Measurements from ENCODE around the gene SMARCB1.

The SMARCB1 gene

GRCh38 chr22:23786752-23787599 lies at the start of gene SMARCB1:
SMARCB1 (plus strand) TSS chr22:23786966; CDS start chr22:23787170, 204 bp downstream.
- no peak for DNase-seq (ENCODE audit: low read depth, low spot score)

- no peak for DNase-seq (ENCODE audit: low read depth, low spot score)
These were observed 49.1 kb upstream of the SMARCB1 start for GRCh38 chr22:23737696-23738095.

GRCh38 chr22:23742505-23743264 lies 44.1 kb upstream of the SMARCB1 start:
- DNase-seq (ENCODE audit: low read depth, low spot score), result no peak

GRCh38 chr22:23743303-23743705 lies 43.5 kb upstream of the SMARCB1 start:
- DNase-seq (ENCODE audit: low read depth, low spot score), result no peak

GRCh38 chr22:23744001-23744400 lies 42.8 kb upstream of the SMARCB1 start:
- no peak for DNase-seq (ENCODE audit: low read depth, low spot score)

GRCh38 chr22:23744485-23744884 lies 42.3 kb upstream of the SMARCB1 start:
- no peak for DNase-seq (ENCODE audit: low read depth, low spot score)

- no peak for DNase-seq (ENCODE audit: low read depth, low spot score)
These were observed 41.0 kb upstream of the SMARCB1 start for GRCh38 chr22:23745791-23746190.

GRCh38 chr22:23749841-23750301 lies 36.9 kb upstream of the SMARCB1 start:
- no peak for DNase-seq (ENCODE audit: low read depth, low spot score)

- no peak for DNase-seq (ENCODE audit: low read depth, low spot score)
These were observed 36.4 kb upstream of the SMARCB1 start for GRCh38 chr22:23750367-23750713.

- DNase-seq (ENCODE audit: low read depth, low spot score), result no peak
These were observed 35.9 kb upstream of the SMARCB1 start, which contains the start of gene ZNF70 for GRCh38 chr22:23750714-23751440. ZNF70 (minus strand) TSS chr22:23751112; CDS start chr22:23745140, 5,972 bp downstream.

GRCh38 chr22:23751441-23751996 lies 35.2 kb upstream of the SMARCB1 start:
- DNase-seq (ENCODE audit: low read depth, low spot score), result no peak

- DNase-seq (ENCODE audit: low read depth, low spot score), result no peak
These were observed 34.6 kb upstream of the SMARCB1 start for GRCh38 chr22:23752090-23752691.

- no peak for DNase-seq (ENCODE audit: low read depth, low spot score)
These were observed 34.0 kb upstream of the SMARCB1 start for GRCh38 chr22:23752750-23753149.

- DNase-seq (ENCODE audit: low read depth, low spot score), result no peak
These were observed 33.4 kb upstream of the SMARCB1 start for GRCh38 chr22:23753385-23753784.

- no peak for DNase-seq (ENCODE audit: low read depth, low spot score)
These were observed 32.4 kb upstream of the SMARCB1 start, which contains the start of gene VPREB3 for GRCh38 chr22:23754220-23754919. VPREB3 (minus strand) TSS chr22:23754425; CDS start chr22:23754363, 62 bp downstream.

- no peak for DNase-seq (ENCODE audit: low read depth, low spot score)
These were observed 31.7 kb upstream of the SMARCB1 start for GRCh38 chr22:23754980-23755636.

GRCh38 chr22:23755711-23756110 lies 31.1 kb upstream of the SMARCB1 start:
- DNase-seq (ENCODE audit: low read depth, low spot score), result no peak

- DNase-seq (ENCODE audit: low read depth, low spot score), result no peak
These were observed 29.9 kb upstream of the SMARCB1 start for GRCh38 chr22:23756891-23757290.

GRCh38 chr22:23759566-23759965 lies 27.2 kb upstream of the SMARCB1 start:
- DNase-seq (ENCODE audit: low read depth, low spot score), result no peak

GRCh38 chr22:23760056-23760455 lies 26.7 kb upstream of the SMARCB1 start:
- DNase-seq (ENCODE audit: low read depth, low spot score), result no peak
